Activated T-cell treated with anti-CD3 and anti-CD28 coated beads, Interleukin-2, amount 50 U/mL, for 1 hour (primary cell): Measurements from ENCODE around the gene BLACAT1.
"Not testable (repeated sequence)": the region's sequence is repeated elsewhere in the genome, so short reads cannot be mapped to it uniquely, and the experiment has no call there.

Source experiments
- DNase-seq: peaks from one replicate; pipeline ENCODE4 v3.0.0-alpha.2; 2020

BLACAT1 gene

DNA sequence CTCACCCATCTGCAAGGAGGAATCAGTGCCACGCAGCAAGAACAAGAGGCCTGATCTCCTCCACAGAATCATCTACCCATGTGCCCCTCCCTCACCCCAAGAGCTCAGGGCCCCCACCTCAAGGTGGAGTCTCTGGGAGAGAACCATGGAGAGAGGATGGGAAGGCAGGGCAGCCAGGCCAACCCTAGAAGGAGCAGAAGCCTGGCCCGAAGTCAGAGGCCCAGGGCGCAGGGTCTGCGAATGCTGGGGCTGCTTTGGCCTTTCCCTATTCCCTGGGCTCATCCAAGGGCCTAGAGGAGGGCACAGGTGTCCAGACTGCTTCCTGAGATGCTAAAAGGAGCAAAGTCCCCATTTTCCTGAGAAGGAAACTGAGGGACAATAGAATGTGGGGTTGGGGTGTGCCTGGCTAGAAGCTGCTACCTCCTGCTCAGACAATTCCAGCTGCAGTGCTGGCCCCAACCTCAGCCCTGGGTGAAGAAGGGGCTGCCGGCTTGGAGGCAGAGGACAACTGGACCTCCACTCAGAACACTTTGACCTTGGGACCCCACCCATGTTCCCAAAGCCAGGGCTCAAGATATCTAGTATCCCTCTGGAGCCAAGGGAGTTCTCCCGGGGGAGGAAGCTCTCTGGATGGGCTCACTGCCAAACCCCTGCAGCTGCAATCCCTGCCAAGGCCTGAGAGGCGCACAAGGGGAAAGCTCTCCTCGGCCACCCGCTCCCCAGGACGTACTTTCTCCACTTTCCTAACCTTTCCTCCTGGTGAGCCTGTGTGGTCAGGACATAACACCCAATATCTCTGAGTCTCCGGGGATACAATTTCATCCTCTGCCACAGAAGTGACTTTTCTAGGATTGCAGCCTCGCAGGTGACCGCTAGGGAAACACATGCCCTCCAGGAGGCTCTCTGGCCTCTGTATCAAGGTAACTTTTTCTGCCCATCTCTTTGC, 17.4 kb downstream of the BLACAT1 start:
- no peak for DNase-seq

DNA sequence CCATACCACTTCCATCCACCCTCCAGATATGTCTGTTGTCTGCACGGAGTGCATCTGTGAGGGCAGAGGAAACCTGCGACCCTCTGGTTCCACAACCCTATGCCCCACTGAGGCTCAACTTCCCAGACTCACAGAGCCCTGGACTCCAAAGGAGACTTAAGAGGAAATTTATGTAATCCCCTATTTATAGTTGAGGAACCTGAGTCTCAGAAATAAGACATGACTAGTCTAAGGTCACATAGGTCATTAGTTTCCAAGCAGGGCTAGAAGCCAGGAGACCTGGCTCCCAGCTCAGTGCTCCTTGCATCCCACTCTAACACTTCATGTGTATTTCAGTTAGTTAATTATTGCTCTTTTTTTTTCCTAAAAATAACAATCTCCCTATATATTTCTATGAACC, 18.3 kb downstream of the BLACAT1 start:
- DNase-seq, result no peak

DNA sequence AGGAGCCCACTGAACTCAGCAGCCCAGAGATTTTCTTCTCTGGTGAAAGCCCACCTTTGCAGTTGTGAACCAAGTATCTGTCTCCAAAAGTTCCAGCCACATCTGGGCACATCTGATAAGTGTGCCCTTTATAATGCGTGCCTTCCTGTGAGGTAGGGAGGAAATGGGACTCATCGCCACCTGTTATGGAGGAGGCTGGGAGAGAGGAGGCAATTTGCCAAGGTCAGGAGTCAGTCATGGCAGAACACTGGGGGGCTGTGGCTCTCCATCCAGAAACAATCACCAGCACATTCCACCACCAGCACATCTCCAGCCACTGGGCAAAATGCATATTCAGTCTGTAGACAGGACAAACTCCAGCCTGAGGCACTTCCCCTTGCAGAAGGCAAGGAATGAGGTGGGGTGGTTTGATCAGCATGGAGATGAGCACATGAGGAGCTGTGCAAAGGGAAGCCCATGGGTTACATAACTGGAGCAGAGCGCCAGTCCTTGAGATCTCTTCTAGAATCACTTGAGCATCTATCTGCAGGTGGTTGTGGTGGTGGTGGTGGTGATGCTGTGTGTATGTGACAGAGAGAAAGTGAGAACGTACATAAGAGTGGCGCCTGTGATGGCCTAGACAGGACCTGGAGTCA, 19.0 kb downstream of the BLACAT1 start:
- DNase-seq, result no peak

DNA sequence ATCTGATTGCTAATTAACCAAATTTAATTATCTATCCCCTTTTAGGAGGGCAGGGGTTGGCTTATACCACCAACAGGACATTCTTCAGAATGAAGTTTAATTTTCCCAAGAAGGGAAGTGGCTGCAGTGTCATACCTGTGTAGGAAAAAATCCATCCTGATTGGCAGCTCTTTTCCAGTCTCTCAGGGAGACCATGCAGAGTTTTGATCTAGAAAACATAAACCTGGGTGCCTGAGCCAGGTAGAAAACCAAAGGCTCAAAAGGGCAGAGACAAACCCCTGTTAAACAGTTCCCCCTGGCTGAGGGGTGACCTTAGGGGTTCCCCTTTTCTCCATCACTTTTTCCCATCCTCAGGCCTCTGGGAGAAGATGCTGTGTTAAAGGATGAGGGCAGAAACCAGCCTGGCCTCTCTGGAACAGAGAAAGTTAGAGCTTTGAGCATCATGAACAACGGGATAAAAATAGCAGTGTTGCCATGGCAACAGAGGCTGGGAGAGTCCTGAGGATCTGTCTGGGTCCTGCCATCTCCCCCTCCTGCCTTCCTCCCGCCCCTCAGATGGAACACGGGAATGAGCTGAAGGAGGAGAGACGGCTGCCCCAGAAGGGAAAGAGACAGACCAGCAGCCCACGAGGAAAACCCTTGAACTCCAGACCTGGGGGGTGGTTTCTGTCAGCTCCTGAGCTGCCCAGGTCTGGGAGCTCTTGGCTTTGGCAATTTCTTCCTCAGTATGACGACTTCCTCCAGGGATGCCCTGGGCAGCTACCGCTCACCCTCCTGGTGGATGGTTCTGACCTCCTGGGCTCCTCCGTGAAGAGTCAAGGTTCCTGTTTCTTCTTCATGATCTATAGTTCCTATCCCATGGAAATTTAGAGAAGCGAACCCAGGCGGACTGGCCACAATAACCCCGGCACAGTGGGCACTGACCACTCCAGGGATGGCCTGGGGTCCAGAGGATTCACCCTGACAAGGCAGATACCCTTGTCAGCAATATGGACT, 20.0 kb downstream of the BLACAT1 start:
- DNase-seq, result no peak

DNA sequence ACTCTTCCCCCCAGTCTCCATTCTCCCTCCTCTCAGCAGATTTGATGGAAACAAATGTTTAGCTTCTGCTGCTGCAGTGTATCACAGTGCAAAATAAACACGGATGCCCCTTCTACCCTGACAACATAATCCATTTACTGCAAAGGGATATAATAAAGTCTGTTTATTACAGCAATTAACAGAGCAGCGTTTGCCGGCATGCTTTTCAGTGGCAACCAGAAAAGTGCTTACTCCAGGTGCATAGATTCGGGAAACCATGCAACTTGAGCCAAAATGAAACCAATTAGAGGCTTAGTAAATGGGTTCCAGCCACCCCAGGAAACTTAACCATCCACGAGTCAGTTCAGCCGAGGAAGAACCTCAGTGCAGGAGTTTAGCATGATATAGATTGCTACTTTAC, 21.1 kb downstream of the BLACAT1 start:
- DNase-seq, result no peak

DNA sequence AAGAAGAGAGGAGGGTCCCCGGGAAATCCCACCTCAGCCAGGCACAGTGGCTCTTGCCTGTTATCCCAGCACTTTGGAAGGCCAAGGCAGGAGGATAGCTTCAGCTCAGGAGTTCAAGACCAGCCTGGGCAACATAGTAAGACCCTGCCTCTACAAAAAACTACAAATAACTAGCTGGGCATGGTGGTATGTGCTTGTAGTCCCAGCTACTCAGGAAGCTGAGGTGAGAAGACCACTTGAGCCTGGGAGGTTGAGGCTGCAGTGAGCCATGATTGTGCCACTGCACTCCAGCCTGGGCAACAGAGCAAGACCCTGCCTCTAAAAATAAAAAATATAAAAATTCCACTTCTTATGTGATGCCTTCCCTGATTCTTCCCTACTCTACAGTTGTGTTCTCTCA, 23.2 kb downstream of the BLACAT1 start:
- not testable (repeated sequence) for DNase-seq

DNA sequence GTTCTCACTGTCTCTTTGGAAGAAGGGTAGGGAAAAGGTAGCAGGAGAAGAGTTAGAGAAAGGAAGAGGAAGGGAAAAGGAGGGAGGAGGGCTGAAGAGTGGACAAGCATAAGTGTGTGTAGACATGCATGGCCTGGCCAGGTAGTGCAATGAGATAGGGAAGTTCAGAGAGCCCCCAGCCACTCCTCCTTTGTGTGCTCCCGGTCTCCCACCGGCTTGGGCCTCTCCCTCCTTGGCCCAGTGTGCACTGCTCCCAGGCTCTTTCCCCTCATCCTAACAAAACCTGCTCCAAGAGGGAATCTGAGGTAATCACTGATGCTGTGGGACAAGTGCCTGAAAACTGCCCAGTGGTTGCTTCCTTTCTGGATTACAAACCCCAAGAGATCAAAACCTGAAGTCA, 23.7 kb downstream of the BLACAT1 start:
- DNase-seq, result no peak

DNA sequence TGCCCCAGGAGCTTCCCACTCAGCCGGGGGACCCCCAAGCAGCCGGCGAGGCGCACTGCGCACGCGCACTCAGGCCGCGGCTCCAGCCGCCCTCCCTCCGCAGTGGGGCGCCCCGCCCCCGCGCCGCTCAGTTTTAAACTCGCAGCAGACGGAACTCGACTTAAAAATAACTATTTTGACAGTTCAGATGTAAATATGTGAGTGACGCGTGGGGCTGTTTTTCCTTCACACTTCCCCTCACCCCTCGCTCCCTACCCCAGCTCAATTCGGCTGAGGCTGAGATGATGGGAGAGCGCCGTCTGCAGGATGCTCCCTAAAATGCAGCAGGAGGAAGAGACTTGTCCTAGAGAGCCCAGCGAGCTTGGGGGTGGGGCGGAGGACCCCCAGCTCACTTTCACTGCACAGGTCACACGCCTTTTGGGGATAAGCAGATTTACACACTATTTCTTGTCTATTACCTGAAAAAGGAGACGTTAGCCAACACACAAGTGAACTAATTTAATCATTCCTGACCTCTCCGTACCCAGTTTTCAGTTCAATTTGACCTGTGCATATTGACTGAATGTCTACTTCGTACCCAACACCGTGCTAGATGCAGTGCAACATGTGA, 25.0 kb downstream of the BLACAT1 start:
- peak; percentile 66 for DNase-seq

DNA sequence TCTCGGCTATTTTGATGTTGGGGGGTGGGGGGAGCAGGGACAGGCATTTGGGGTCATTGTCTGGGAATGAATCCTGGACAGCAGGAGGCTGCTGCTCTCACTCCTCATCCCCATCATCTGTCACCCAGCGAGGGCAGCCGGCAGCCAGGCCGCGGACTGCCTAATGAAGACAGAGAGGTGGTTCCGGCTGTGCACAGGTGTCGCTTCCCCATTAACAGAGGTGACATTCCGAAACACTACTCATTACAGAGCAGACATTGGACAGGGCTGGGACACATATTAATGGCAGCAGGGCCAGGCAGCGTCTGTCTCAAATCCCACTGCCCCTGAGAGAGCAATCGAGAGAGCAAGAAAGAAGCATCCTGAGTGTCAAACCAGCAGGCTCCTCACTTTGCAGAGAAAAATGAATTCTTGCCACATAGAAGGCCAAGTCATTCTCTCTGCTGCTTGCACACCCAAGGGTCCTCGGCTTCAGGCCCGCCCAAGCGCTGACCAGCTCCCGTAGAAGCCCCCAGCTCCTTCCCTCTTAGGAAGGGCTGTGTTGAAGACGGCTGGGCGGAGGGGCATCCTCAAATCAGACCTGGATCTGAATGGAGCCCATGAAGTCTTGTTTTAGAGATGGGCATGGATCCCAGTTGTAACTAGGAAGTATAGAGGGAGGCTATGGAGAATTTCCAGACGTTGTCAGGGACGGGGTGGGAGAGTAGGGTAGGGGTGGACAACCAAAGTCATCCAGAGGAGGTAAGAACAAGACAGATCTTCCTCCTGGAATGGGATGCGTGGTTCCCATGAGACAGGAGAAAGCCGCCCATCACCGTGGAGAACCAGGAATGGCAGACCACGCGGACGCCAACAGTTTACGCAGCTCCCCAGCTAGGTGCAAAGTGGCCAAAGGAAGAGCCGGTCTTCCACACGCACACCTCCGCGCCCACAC, 25.8 kb downstream of the BLACAT1 start:
- DNase-seq, result no peak

DNA sequence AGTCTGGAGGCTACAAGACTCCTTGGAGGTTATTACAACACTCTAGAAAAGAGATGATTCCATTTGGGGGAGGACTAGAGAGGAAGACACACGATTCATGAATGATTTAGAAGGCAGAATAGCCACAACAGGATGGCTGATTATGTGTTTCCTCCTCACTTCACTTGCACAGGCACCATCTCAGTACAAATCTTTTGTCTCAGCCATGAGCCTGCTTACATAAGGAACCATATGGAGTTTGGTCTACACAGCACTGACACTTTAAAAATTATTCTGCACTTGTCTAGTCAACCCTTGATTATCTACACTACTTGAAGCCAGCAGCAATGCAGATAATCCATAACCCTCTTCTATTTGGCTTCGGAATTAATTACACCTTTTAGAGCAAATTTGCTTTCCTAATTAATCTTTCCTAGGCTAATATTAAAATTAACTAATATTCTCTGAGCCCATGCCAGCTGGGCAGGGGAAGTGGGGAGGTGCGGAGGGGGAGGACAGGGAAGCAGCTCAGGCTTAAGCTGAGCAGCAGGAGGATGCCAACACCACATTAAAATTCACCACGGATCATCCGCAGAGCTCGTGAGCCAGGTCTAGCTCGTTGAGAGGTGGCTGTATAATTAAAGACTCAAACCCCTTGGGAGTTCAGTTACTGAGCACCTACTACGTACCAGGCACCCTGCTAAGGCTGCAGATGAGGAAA, 30.8 kb downstream of the BLACAT1 start:
- no peak for DNase-seq

DNA sequence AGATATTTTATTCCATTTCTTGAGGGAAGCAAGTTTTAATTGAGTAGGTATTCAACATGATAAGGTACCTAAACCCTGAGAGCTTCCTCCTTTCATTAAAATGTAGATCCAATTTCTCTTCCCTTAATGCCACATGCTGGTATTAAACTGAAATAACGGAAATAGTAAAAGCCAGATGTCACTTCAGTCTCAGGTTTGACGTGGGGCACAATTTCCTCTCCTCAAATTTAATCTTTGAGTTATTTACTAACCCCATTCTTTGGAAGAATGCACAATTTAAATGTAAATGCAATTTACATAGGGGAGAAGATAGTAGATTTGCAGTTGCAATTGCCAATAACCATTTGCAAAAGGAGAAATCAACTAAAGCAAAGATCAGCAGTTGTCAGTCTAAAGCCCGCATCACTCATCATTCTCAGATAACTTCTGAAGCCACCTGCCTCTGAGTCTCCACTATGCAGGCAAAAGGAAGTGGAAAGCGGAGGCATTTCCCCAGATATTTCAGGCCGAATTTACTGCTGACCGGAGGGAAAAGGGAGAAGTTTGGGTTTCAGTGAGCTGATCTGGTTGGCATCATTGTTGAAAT, 31.9 kb downstream of the BLACAT1 start:
- no peak for DNase-seq

DNA sequence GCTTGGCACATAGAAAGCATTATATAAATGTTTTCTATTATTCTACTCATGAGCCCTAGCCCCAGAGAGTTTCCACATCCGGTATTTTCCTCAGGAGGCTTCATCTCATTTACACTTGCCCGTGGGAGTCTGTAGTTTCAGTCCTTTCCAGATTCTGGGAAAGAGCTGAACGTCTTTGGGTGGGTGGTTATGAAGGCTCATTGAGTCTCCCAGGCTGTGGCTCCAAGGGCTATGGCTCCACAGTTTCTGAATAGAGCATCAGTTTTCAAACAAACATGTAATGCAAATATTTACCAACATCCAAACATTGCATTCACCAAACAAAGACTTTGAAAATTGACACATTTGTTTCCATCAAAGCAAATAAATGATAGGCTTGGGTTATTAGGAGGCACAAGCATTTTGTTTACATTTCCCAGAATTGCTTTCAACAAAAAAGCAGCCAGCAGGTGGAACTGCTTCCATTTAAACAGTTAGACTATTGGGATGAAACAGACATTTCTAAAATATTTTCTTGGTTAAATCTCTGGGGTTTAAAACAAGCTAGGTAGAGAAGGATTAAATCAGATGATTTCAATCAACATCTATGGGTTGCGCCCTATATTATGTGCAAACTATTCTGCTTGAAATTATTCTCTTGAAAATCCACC, 32.7 kb downstream of the BLACAT1 start:
- DNase-seq, result no peak

DNA sequence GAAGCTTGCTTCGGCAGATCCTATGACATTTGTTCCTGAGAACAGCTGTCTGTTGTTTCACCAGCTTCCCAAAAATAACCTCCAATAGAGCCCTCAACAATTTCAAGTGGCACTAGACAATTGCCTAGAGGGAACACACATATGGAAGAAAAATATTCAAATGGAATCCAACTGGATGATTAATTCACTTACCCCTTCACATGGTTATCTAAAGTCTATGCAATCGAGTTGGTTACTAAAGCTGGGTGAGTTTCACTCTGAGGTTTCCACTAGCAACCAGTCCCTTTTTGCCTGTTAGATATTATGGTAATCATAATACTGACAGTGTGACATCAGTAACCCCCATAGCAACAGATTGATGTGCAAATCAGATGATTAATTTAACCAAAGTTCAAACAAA, 34.0 kb downstream of the BLACAT1 start, which contains the start of gene LEMD1:
Gene LEMD1, minus strand, starts transcription at position 259 of the 400 bp plus-strand sequence. CDS start 1,520 bp downstream, outside the sequence.
- no peak for DNase-seq

DNA sequence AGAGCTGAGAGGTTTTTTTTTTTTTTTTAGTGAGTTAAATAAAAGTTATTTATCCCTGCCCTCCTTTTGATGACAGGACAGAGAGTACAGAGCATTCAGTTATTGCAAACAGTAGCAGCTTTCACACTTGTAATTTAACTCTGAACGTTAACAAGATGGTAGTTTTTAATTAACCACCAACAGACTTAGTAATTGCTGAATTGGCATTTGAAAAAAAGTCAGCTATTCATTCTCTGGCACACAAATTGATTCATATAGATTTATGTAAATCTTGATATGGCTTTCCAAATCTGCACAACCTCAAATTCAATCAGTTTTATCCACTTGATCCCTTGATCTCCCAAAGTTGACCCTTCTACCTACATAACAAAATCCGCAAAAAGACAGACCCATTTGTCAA, 34.9 kb downstream of the BLACAT1 start:
- DNase-seq, result no peak

DNA sequence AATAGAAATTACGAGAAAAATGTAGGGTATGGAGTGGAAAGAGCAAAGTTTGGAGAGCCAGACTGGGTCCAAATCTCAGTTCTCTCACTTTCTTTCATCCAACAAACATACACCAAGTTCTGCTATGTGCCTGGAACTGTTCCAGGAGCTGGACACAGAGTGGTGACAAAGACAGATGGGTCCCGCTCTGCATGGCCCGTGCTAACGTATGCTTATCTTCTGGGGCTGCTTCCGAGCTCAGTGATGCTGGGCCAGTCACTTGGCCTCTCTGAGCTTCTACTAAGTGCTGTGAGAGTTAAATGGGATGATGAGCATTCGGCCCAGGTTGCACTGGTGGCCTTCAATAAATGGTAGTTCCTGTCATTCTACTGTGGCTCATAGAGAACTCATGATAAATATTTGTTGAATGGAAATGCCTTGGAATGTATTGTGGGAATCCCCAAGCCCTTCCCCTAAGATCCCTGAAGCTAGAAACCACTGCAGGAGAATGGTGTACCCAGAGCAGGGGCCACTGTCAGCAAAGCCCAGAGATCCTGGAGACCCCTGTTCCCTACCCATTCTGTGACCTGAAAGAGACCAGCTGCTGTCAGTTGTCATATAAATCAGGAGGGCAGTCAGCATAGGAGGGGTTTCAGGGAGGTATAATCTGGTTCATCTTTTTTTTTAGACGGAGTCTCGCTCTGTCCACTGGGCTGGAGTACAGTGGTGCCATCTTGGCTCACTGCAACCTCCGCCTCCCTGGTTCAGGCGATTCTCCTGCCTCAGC, 37.8 kb downstream of the BLACAT1 start:
- DNase-seq, result no peak

DNA sequence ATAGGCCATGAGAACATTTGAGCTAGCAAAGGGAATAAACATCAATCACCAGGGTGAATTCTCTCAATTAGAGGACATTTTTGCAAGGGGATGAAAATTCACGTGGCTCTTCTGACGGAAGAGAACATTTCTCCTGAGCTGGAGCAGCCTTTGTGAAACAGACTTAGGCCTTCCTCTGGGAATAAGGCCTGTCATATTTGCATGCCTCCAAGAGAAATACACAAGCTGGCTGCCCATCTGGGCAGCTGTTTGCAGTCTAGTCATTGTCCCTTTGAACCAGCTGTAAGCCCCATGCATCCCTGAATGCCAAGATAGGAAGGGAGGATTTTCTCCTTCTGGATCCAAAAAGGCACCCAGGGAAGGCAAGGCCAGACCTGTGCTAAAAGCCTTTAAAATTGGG, 39.5 kb downstream of the BLACAT1 start:
- DNase-seq, result no peak

DNA sequence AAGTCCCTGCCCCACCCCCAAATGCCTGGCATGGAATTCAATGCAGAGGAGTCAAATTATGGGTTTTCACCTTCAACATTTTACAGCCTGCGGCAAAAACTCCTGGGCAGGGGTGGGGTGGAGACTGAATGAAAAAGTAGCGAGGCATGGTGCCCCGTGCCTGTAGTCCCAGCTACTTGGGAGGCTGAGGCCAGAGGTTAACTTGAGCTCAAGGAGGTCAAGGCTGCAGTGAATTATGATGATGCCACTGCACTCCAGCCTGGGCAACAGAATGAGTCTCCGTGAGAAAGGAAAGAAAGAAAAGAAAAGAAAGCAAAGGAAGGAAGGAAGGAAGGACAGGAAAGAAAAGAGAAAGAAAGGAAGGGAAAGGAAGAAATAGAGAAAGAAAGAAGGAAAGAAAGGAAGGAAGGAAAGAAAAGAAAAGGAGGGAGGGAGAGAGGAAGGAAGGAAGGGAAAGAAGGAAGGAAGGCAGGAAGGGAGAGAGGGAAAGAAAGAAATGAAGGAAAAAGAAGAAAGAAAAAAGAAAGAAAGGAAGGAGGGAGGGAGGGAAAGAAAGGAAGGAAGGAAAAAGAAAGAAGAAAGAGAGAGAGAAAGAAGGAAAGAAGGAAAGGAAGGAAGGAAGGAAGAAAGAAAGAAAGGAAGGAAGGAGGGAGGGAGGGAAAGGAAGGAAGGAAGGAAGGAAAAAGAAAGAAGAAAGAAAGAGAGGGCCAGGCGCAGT, 45.1 kb downstream of the BLACAT1 start:
- DNase-seq, result no peak

DNA sequence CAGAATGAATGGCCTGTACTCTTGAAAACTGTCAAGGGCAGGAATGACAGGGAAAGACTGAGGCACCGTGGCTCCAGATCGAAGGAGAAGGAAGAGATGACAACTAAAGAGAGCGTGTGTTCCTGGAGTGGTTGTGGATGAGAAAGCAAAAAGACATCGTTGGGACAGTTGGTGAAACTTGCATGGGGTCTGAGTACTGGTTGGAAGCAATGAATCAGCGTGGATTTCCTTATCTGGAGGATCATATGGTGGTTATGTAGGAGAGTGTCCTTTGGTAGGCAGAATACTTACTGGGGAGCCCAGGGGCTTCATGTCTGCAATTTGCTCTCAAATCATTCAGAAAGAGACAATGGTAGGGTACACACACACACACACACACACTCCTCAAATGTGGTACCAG, 47.9 kb downstream of the BLACAT1 start:
- DNase-seq, result no peak
